GM21360 (cell line): ENCODE measurements around the gene TGFB1I1.
"Not testable (repeated sequence)": the region's sequence is repeated elsewhere in the genome, so short reads cannot be mapped to it uniquely, and the experiment has no call there.

Experiments
- ATAC-seq: cut with Tn5 transposase; IDR thresholded peaks from one replicate; pipeline ENCODE4 v1.9.1; 2021; ENCODE audit warnings: mild to moderate bottlenecking, moderate library complexity; ENCODE audit not compliant: unreplicated experiment

TGFB1I1 gene

DNA sequence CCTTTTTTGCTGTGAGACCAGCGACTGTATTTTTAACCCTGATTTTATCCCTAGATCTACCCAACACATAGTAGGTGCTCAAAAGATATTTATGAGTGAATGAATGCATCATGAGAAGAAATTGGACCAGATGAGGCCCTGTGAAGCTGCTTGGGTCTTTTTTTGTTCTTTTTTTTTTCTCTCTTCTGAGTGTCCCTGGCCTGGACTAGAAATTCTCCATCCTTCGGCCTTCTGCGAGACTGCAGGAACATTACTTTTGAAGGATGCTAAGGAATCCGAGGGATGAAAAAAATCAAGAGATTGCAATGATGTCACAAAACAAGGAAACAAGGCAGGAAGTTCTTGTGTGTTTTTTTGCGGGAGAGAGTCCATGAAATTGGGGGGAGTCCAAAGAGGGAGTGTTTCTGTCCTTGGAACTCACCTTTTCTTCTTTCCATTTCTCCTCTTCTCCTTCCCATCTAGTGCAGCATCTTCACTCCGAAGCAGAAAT lies 36.8 kb downstream of the TGFB1I1 start:
- ATAC-seq, result no peak

DNA sequence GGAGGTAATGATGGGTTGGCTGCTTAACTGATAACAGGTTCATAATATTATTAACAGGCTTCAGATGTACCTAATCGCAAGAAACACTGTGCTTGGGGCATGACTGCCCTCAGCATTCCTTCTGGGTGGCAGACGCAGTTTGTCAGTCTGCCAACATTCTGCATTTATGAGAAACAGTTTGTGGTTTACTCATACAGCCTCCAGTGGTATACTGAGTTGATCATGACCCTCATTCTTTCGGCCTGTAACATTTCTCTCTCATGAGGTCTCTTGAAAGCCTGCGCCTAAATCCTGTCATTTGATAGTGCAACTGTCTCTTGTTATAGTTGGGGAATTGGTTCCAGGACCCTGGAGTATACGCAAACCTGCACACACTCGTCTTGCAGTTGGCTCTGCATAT lies 41.2 kb downstream of the TGFB1I1 start:
- ATAC-seq, result no peak

DNA sequence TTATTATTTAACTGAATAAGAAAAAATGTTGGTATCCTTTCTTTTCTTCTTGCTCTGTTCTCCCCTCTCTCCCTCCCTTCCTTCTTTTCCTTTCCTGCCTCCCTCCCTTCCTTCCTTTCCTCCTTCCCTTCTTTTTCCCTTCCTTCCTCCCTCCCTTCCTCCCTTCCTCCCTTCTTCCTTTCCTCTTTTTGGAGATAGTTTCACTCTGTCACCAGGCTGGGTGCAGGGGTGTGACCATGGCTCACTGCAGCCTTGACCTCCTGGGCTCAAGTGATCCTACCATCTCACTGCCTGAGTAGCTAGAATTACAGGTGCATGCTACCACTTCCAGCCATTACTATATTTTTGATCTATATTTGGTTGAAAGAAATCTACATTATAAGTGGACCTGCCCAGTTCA lies 41.9 kb downstream of the TGFB1I1 start:
- ATAC-seq, result no peak

DNA sequence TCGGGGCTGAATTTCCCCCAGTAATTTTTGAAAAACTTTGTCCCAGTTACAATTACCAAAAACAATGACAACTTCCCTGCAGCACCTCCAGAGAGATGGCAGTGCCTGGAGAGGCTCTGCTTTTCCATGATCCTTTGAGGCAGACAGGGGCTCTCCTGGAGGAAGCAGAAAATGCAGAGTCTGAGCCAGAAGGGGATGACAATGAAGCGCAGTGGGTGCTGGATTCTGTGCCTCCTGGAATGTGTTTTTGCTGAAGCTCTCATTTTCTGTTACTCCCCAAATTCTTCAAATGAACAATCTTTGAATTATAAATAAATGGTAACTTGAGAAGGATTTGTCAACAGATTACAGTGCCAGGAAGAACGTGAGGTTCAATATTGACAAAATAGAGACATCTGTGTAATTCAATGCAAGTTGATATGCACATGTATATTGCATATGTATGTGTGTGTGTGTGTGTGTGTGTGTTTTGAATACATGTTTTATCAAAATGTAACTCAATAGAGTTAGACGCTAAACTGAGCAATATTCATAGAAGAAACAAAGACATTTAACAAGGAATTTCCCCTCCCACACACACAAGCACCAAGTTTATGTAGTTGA lies 45.9 kb downstream of the TGFB1I1 start:
- ATAC-seq, result no peak

DNA sequence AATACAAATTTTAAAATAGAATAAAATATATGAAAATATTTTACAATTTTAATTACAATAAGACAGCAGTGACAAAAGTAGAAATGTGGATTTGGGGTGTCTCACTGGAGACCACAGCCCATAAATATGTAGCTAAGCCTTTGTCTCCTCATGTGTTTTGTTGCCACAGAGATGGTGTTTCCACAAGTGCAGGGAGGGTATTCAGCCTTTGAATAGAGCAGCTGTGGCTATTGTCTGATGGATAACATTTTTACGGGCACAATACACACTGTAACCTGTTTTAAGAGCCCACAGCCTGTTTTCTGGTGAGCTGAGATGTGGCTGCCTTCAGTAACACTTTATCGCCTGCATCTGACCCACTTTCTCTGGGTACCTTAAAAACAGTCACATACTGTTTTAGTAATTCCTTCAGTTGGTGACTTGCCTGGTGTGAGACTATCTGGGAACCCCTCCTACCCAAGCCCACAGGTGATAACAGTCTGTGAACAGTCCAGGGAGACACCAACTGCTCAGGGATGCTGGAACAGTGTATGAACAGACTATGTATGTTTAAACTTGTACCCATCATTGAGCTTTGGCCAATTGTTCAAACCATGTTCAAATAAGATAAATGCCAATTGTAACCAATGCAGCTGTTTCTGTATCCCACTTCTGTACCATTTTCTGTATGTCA lies 47.9 kb downstream of the TGFB1I1 start:
- no peak for ATAC-seq

DNA sequence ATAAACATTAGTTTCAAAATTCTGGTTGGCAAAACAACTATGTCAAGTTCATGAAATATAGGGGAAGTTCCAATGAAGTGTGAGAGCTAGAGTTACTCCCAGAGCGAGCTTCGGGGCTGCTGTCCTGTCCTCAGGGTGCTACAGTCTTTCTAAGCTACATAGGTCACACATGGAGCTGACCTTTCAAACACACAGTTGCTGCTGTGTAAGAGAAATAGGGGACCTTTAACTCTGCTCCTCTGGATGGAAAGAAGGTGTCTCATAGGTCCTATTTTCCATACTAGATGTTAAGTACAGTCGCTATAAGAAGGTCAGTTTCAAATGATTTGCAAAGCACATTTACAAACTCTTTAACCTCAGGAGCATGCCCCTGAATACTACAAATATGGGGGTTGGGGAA lies 49.4 kb downstream of the TGFB1I1 start:
- no peak for ATAC-seq

DNA sequence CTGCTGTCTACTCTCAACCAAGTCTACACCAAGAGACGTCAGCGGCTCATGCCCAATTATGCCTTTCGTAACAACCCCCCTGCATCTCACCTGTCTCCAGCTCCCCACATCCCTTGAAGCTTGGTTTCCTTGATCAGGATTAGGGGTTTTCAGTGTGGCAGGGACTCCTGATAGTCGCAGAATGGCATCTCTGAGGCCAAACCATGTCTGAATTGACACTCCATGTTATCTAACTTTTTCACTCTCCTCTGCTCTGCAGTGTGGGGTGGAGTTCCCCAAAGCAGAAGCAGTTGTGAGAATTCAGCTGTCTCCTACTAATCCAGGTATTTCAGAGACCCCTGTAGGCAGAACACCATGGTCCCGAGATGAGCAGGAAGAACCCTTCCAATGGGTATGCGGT lies 50.1 kb downstream of the TGFB1I1 start:
- ATAC-seq, result no peak

DNA sequence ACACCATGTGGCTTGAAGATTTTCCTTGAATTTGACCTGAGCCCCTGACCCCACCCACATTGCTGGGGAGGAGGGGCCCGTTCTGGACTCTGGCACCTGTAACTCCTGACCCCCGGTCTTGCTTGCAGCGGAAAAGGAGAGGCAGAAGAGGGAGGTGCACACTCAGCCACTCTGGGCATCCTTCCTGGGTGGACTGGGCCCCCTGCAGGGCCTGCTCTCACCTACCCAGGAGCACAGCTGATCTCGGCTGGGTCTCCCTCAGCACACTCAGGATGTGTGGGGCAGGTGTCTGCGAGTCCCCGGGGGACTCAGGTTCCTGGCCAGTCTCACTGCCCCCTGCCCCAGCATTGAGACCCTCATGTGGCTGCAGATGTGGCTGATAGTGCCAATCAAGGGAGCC lies 51.8 kb downstream of the TGFB1I1 start:
- not testable (repeated sequence) for ATAC-seq

DNA sequence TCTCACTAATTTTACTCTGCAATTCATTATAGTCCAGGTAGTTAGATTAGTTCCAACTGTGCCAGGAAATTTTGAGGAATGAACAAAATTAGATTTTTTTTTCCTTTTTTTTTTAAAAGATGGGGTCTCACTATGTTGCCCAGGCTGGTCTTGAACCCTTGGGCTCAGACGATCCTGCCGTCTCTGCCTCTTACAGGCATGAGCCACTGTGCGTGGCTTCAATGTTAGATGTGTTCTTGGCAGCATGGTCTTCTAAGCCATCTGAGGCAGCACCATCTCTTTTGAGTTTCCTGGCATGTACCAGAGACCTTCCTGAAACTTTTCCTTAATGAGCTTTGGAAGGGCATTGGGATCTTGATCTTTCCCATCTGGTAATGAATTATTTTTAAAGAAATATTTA lies 53.2 kb downstream of the TGFB1I1 start:
- ATAC-seq, result no peak
